Left lung (tissue), 10 donors: ENCODE measurements around the gene ENAH. TPM values are rescaled to one million over a fixed set of nuclear protein-coding genes. Genes with fewer than 3 reads are reported as not detected.

Source experiments
- ATAC-seq: fragments of 200-7000 bp; cut with Tn5 transposase; one replicate; pipeline ENCODE4 v1.9.1; 2020; ENCODE audit warnings: moderate library complexity
- DNase-seq, 4 donors: peaks; one replicate each; pipeline ENCODE4 v3.0.0-alpha.2; 2013 to 2020
- H3K27ac ChIP-seq, 2 donors: fragments of 200-600 bp; sonication (generic) in 1 of 2; one replicate each; pipeline versions ENCODE4 v1.5.0 to v1.8.0; 2020 to 2021
- H3K27me3 ChIP-seq, 2 donors: fragments of 200-600 bp; sonication (generic) in 1 of 2; one replicate each; pipeline versions ENCODE4 v1.5.0 to v1.8.0; 2020 to 2021
- H3K36me3 ChIP-seq, 2 donors: fragments of 200-600 bp; sonication (generic) in 1 of 2; one replicate each; pipeline versions ENCODE4 v1.5.0 to v1.8.0; 2020 to 2021
- H3K4me1 ChIP-seq, 2 donors: fragments of 200-600 bp; one replicate each; pipeline ENCODE4 v1.8.0; 2021
- H3K4me3 ChIP-seq, 2 donors: fragments of 200-600 bp; sonication (generic) in 1 of 2; one replicate each; pipeline versions ENCODE4 v1.5.0 to v1.8.0; 2020 to 2021; ENCODE audit warnings: mild to moderate bottlenecking in 1 of 2
- H3K9me3 ChIP-seq, 2 donors: fragments of 200-600 bp; sonication (generic) in 1 of 2; one replicate each; pipeline versions ENCODE4 v1.5.0 to v1.8.0; 2020 to 2021
- CTCF ChIP-seq, 2 donors: fragments of 200-600 bp; sonication (generic) in 1 of 2; IDR thresholded peaks; one replicate each; pipeline versions ENCODE4 v1.5.0 to v1.8.0; 2021; ENCODE audit warnings: antibody characterized with exemption in 2 of 2
- intact Hi-C, 2 donors: fragments of 100-400 bp; cut with DNase I; formaldehyde crosslinking; loops; one replicate each; pipeline versions ENCODE4 v1.11.2 to v1.14.2; 2022
- polyA plus RNA-seq, 6 donors: library from polyadenylated mRNA; unstranded; fragments of 120-200 nt; gene quantifications; one replicate each; pipeline ENCODE4 v1.2.1, GENCODE V29; 2013; ENCODE audit not compliant: insufficient read length in 6 of 6
- total RNA-seq, 2 donors: library from RNA; stranded (reverse); fragmentation: NEBNext Ultra II Directional; extraction: Animal tissue kit (Norgen Biotek cat#: 25700); gene quantifications; one replicate each; pipeline ENCODE4 v1.2.1, GENCODE V29; 2021
- donor health status: DM: no; HTN: yes; CAD: no.
- donor health status: DM: no; HTN: no; CAD: no.

Gene ENAH
- total and polyA plus RNA-seq, 8 donors, result 106 to 255 (median 237) TPM

GRCh38 chr1:225654277-225654597, 1.3 kb upstream of the ENAH start:
- no peaks in the 10 kb centered on the region for H3K9me3 ChIP-seq
- no peaks in the 10 kb centered on the region for H3K36me3 ChIP-seq
- intact Hi-C loops, result loop anchor here in 1 of 2 donors (10.0 kb wide), 1 partner anchor 111 kb away; no protein-coding TSS in a partner anchor
- ATAC-seq (no peak), DNase-seq (no peak)
- H3K4me3 ChIP-seq, result peak overlapping the region; percentile 68 to 90
- TF ChIP-seq CTCF (IDR thresholded peaks at IDR 0.05), result no peak
- peaks cover 0 to 53% of the 10 kb centered on the region in 2 donors for H3K27me3 ChIP-seq
- peaks cover 9 to 25% of the 10 kb centered on the region in 2 donors for H3K4me1 ChIP-seq
- H3K27ac ChIP-seq, result peak overlapping the region; percentile 85 to 95

DNA sequence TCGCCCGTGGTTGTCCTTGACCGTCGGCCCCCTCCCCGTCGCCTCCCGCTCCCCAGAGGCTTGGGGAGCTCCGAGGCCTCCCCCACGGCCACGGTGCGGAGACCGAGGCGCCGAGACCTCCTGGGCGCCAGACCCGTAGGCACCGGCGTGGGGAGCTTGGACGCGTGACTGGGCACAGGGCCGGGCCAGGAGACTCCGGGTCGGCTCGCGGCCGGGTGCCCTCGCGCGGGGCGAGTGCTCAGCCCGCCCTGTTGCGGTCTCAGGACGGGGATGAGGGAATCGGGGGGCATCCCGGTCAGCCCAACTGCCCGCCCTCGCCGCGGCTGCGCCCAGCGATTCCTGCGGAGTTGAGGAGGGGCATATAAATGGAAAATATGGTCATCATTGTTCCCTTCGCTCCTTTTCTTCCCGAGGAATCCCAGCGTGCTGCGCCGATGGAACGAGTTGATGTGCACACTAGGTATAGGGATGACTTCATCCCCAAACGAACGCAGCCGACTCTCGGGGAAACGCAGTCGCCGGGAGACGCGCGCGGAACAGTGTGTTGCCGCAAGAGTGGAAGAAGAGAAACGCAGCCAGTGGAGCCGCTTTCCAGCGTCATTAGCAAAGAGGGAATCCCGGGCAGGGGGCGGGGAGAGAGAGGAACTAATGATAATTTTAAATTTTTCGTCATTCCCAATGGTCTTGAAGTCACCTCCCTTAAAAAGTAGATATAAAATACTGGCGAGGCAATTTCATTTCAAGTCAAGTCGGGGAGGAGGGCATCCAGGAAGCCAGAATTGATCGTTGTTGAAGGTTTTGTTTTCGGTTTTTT, 747 bp upstream of the ENAH start:
- peak; percentile 55 for ATAC-seq
- Histone ChIP-seq H3K4me3 (peak overlapping the region; percentile 68 to 90), H3K36me3 (no peaks in the 10 kb centered on the region), H3K9me3 (no peaks in the 10 kb centered on the region), H3K27me3 (peaks cover 0 to 59% of the 10 kb centered on the region in 2 donors), H3K4me1 (peaks cover 9 to 25% of the 10 kb centered on the region in 2 donors), H3K27ac (peak overlapping the region; percentile 85 to 95)
- TF ChIP-seq CTCF (IDR thresholded peaks at IDR 0.05), result no peak
- peak; percentile 65 to 85 (median 76) for DNase-seq
- intact Hi-C loops, result loop anchor here in 1 of 2 donors (10.0 kb wide), 1 partner anchor 111 kb away; no protein-coding TSS in a partner anchor

DNA sequence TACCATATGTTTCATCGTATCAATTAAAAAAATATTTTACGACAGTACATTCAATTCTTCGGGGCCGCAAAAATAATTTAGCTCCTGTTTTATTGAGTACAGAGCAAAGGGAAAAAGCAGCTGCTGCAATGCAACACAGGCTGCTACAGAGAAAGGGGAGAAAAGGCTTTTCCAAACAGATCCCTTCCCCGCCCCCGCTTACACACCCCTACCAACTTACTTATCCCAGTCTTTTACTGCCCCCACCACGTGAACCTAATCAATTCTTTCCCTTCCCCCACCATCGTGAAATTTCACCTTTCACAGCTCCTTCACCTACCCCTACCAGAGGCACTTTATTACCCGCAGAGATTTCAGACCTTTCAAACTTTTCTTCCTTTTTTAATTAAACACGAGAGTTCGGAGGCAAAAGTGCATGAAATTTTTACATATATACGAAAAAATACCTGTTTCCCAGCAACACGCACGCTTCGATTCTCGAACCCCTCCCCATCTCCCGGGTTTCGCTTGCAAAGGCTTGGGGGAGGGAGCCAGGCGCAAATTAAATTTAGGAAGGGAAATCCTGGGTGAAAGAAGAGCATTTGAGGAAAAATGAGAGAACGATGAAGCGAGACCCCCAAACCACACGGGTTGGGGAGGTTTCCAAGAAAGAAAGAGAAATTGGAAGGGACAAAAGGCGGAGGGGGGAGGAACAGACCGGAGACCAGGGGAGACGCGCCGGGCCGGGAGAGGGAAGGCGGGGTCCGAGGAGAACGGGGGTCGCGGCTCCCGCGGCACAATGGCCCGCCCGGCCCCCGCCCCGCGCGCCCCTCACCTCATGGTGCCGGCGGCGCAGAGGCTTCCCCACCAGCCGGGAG, 823 bp downstream of the ENAH start:
- no peak for TF ChIP-seq CTCF (IDR thresholded peaks at IDR 0.05)
- peak overlapping the region; percentile 68 to 90 for H3K4me3 ChIP-seq
- peaks cover 0 to 59% of the 10 kb centered on the region in 2 donors for H3K27me3 ChIP-seq
- peaks cover 15 to 25% of the 10 kb centered on the region in 2 donors for H3K4me1 ChIP-seq
- no peaks in the 10 kb centered on the region for H3K9me3 ChIP-seq
- intact Hi-C loops, result loop anchor here in 1 of 2 donors (10.0 kb wide), 1 partner anchor 113 kb away; no protein-coding TSS in a partner anchor
- ATAC-seq (peak; percentile 4), DNase-seq (peak in 2 of 4 donors; percentile 42 to 53)
- H3K27ac ChIP-seq, result peak overlapping the region; percentile 85 to 91
- no peaks in the 10 kb centered on the region for H3K36me3 ChIP-seq

DNA sequence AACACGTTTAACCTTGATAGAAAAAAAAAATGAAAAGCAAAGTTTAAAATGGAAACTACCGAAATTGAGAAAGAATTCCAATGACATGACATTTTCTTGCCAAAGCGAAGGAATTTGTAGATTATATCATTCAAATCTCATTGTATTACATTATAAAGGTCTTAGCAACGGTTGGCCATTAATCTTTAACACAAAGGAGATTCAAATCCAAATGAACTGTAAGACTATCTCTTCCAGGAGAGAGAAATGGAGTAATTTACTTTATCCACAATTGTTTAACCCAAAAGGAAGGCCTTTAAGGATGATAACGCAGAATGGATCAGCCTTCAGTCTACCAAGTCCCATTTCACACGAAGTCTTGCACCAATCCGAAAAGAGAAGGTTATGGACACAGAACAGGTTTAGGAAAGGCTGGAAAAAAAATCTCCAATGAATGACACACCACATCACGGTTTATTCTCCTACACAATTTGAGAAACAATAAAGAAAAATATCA, 1.5 kb downstream of the ENAH start:
- Histone ChIP-seq H3K4me1 (peaks cover 15 to 25% of the 10 kb centered on the region in 2 donors), H3K4me3 (peak overlapping the region; percentile 68 to 90), H3K27ac (peak overlapping the region in 1 of 2 donors; percentile 91), H3K27me3 (peaks cover 0 to 59% of the 10 kb centered on the region in 2 donors), H3K9me3 (no peaks in the 10 kb centered on the region), H3K36me3 (no peaks in the 10 kb centered on the region)
- no peak for DNase-seq
- TF ChIP-seq CTCF (IDR thresholded peaks at IDR 0.05), result no peak
- intact Hi-C loops, result loop anchor here in 1 of 2 donors (10.0 kb wide), 1 partner anchor 113 kb away; no protein-coding TSS in a partner anchor
- no peak for ATAC-seq
